GM12801 (cell line): Measurements from ENCODE around the gene EMP1.

Experiments
- TF ChIP-seq, protein P1 (sequence below): IDR thresholded peaks from one replicate; pipeline ENCODE4 v1.5.1; 2011; ENCODE audit warnings: control low read depth; ENCODE audit not compliant: insufficient read length; ENCODE audit errors: extremely low read depth

The EMP1 gene

DNA sequence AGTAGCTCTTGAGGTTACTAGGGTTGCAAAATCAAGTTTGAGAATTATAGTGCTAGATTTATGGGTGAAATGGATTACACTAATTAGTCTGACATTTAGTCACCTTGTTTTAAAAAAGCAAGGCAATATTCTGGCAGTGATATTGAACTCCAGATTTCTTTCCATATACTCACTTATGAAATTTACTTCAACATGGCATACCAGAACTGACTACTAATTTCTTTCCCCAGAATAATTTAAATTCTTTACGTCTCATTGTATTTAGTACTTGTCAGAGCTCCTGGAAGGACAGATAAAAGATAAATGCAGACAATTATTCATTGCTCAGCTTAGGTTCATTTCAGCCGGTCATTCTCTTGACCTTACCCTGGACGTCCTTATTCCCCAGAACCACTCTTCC is 24.3 kb downstream of the EMP1 start:
- TF ChIP-seq, protein P1, sequence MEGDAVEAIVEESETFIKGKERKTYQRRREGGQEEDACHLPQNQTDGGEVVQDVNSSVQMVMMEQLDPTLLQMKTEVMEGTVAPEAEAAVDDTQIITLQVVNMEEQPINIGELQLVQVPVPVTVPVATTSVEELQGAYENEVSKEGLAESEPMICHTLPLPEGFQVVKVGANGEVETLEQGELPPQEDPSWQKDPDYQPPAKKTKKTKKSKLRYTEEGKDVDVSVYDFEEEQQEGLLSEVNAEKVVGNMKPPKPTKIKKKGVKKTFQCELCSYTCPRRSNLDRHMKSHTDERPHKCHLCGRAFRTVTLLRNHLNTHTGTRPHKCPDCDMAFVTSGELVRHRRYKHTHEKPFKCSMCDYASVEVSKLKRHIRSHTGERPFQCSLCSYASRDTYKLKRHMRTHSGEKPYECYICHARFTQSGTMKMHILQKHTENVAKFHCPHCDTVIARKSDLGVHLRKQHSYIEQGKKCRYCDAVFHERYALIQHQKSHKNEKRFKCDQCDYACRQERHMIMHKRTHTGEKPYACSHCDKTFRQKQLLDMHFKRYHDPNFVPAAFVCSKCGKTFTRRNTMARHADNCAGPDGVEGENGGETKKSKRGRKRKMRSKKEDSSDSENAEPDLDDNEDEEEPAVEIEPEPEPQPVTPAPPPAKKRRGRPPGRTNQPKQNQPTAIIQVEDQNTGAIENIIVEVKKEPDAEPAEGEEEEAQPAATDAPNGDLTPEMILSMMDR: no peak

DNA sequence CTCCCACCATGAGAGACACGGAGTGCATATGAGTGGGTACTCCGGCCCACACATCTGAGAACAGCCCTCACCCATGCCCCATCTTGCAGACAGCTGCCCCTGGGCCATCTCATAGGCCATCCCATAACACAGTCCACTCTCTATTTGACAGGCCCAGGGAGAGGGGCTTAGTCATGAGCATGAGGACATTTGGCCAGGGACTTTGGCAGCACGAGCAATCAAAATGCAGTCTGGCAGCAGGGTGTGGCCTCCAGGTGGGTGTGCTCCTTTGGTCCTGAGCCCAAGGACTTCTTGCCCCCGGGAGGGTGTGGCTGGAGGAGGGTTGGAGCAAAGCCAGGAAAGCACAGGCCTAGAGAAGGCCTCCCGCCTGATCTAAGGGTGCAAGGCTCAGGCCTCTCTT is 25.6 kb downstream of the EMP1 start:
- TF ChIP-seq, protein P1: no peak

DNA sequence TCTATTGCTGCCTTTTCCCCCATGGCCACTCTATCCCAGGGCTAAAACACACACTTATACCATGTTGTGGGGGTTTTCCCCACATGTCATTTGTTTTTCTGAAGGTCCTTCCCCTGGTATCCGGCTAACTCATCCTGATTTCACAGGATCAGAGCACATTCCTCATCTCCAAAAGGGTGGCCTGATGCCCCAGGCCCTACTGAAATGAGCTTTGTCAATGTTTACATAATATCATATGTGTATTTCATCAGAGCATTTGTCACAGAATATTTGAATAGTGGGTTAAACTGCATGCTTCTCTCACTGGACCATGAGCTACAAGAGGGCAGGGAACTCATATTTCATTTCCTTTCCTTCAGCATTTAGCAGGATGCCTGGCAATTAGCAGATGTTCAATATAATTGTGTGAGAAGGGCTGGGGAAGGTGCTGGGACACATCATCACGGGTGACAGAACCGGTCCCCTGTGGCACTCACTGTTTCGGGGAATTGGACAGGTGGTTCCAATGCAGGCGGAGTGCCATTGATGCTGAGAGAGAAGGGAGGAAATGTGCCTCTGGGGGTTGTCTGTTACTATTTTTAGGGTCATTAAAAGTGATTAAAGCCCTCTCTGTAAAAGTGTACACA is 26.8 kb downstream of the EMP1 start:
- TF ChIP-seq, protein P1: no peak

DNA sequence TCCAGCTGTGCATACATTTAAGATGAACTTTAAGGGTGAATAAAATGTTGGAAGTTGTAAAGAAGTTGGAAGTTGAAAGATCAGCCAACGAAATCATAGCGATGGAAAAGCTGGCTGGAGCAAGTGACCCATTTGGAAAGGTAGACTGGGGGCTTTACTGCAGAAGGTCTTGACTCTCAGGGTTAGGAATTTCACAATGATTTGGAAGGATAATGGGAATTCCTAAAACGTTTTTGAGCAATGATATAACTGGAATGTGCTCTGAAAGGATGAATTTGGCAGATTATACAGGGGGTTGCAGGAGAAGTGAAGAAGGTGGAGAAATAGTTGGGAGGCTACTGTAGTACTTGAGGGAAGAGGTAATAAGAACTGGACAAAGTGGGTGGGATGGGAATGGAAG is 27.4 kb downstream of the EMP1 start:
- TF ChIP-seq, protein P1: no peak

DNA sequence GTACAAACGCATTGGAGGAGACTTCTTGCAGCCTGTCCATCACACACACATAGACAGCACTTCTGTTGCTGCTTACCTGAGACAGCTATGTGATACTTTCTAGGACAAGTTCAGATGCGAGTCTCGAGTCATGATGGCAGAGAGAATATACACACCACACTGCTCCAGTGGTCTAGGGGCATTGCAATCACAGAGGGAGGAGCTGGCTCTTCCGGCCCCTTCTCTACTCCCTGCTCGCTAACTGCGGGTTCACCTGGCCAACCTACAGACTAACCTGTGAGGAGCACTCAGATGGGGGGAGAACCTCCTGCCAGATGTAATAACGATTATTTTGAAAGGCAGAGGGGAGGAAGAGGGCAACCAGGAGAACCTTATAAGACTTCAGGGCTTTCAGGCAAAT is 30.7 kb downstream of the EMP1 start:
- TF ChIP-seq, protein P1: no peak

DNA sequence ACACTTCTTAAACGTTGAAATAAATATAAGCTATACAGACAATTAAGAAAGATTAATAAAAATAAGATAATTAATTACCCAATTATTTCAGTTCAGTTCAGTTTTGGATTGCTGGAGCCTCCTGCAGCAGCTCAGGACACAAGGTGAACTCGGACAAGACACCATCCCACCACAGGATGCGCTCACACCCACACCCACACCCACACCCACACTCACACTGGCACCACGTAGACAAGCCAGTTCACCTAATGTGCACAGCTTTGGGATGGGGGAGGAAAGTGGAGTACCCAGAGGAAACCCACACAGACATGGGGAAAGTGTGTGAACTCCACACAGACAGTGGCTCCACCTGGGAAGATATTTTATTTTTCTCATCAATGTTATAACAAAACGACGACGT is 32.1 kb downstream of the EMP1 start:
- TF ChIP-seq, protein P1: no peak

DNA sequence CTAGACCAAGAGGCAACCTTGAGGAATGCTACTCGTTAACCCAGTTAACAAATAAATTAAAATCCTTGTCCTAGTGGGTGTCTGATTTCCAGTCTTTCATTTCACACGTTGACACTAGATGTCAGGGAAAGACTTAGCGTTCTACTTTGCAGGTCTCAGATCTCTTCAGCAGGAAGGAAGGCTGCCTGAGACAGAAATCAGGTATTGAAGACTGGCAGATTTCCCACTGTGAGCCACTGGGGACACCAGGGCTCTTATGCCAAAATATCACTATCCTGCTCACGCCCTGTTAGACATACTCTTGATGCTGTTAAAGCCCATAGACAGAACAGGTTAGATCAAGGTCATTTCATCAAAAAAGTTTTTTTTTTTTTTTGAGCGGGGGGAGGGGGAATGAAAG is 33.0 kb downstream of the EMP1 start:
- TF ChIP-seq, protein P1: no peak

DNA sequence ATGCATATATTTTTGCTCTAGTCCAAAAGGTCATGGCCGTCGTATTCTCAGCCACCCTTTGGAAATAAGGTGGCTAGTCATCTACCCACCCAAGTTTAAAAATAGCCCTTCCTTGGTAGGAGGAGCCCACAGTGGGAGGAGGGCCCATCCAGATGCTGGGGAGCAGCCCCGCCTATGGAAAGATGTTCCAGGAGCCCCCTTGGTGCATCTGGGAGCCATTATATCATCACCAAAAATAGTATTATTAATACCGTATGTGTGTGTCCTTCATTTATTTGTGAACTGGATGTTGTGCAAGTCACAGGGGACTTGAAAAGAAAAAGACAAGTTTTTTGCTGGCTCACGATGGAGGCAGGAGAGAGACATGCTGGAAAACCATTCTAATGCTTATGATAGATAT is 34.0 kb downstream of the EMP1 start:
- TF ChIP-seq, protein P1: no peak
